Measurements from ENCODE around the gene CC2D2B.
"Not testable (repeated sequence)": the region's sequence is repeated elsewhere in the genome, so short reads cannot be mapped to it uniquely, and the experiment has no call there.

The CC2D2B gene

DNA sequence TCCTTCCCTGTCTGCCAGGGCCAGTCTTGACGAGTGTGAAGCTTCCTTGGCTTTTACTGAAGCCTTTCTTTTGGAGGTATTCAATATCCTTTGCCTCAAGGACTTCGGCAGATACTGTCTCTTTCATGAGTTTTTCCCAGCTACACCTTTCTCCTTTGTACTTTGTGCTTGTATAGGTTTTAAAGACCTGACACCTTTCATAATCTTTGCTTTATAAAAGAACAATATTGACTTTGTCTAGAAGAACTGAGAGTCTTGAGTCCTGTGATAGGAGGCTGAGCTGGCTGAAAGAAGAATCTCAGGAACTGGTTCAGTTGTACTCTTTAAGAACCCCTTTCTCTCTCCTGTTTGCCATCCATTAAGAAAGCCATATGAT is 41.3 kb upstream of the CC2D2B start:
- H3K27ac ChIP-seq: no peak overlapping the region
- H3K27me3 ChIP-seq (ENCODE audit: insufficient read depth, low read depth, severe bottlenecking): no peaks in the 10 kb centered on the region
- no peaks in the 10 kb centered on the region for H3K36me3 ChIP-seq
- no peak for DNase-seq
- H3K4me3 ChIP-seq (ENCODE audit: low read depth, low read length): no peak overlapping the region
- TF ChIP-seq, protein P1, sequence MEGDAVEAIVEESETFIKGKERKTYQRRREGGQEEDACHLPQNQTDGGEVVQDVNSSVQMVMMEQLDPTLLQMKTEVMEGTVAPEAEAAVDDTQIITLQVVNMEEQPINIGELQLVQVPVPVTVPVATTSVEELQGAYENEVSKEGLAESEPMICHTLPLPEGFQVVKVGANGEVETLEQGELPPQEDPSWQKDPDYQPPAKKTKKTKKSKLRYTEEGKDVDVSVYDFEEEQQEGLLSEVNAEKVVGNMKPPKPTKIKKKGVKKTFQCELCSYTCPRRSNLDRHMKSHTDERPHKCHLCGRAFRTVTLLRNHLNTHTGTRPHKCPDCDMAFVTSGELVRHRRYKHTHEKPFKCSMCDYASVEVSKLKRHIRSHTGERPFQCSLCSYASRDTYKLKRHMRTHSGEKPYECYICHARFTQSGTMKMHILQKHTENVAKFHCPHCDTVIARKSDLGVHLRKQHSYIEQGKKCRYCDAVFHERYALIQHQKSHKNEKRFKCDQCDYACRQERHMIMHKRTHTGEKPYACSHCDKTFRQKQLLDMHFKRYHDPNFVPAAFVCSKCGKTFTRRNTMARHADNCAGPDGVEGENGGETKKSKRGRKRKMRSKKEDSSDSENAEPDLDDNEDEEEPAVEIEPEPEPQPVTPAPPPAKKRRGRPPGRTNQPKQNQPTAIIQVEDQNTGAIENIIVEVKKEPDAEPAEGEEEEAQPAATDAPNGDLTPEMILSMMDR (IDR thresholded peaks at IDR 0.05; ENCODE audit: low read depth, low read length): no peak
- no peaks in the 10 kb centered on the region for H3K9me3 ChIP-seq (ENCODE audit: severe bottlenecking)

DNA sequence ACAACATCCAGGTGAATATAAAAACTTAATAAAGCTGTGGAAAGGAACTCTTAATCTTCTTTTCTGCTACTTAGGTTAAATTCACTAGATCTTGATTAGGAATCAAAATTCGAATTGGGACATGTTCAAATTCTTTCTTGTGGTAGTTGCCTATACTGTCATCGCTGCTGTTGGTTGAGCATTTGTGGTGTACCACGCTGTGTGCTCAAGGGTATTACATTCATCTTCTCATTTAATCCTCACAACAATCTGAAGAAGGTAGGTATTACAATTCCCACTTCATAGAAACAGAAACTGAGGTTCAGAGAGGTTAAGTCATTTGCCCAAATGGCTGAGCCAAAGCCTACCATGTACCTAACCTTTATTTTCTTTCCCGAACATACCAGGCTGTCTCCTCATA is 39.9 kb upstream of the CC2D2B start:
- Histone ChIP-seq H3K4me3 (ENCODE audit: low read depth, low read length) (no peak overlapping the region), H3K27ac (no peak overlapping the region), H3K9me3 (ENCODE audit: severe bottlenecking) (no peaks in the 10 kb centered on the region), H3K36me3 (no peaks in the 10 kb centered on the region), H3K27me3 (ENCODE audit: insufficient read depth, low read depth, severe bottlenecking) (no peaks in the 10 kb centered on the region)
- no peak for DNase-seq
- TF ChIP-seq, protein P1 (IDR thresholded peaks at IDR 0.05; ENCODE audit: low read depth, low read length): no peak

DNA sequence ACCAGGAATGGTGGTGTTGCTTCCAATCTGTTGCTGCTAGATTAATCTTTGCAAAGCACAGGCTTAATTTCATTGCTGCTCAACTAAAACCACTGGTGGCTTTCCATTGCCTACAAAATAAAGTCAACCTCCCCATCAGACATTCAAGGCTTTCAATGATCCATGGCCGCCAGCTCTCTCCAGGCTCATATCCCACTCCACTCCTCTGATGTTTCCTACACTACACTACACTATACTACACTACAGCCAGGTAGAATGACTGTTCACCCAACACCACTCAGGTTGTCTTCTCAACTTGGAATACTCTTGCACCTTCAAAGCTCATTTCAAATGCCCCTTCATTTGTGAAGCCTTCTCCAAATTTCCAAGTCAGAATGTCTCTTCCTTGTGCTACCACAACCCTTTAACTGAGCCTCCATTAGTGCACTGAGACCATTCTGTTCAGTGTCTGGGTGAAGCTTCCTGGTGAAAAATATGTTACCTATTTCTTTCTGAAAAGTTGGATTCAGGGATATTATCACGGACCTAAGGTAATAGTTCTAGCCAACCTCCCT is 35.5 kb upstream of the CC2D2B start:
- Histone ChIP-seq H3K36me3 (peaks cover 20% of the 10 kb centered on the region), H3K27me3 (ENCODE audit: insufficient read depth, low read depth, severe bottlenecking) (no peaks in the 10 kb centered on the region), H3K27ac (no peak overlapping the region), H3K9me3 (ENCODE audit: severe bottlenecking) (peaks cover 5% of the 10 kb centered on the region), H3K4me3 (ENCODE audit: low read depth, low read length) (no peak overlapping the region)
- TF ChIP-seq, protein P1 (IDR thresholded peaks at IDR 0.05; ENCODE audit: low read depth, low read length): no peak
- DNase-seq: no peak

DNA sequence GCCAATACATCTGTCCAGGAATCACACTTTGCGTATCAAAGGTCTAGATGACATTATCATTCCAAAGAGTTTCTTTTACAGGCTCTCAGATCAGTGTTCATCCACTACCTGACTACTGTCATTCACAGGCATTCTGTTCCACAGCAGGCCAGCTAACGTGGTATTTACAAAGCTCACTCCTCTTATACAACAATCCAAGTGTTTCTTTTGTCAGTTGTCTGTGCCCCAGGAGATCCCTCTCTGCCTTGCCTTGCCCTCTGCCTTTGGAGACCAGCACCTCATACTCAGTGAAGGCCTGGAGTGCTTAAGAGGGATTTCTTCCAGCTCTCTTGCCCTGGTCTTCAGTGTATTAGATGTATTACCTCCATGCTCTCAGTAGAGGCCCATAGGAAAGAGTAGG is 34.6 kb upstream of the CC2D2B start:
- H3K9me3 ChIP-seq (ENCODE audit: severe bottlenecking): peaks cover 5% of the 10 kb centered on the region
- H3K27ac ChIP-seq: no peak overlapping the region
- H3K36me3 ChIP-seq: peaks cover 20% of the 10 kb centered on the region
- DNase-seq: no peak
- TF ChIP-seq, protein P1 (IDR thresholded peaks at IDR 0.05; ENCODE audit: low read depth, low read length): no peak
- H3K4me3 ChIP-seq (ENCODE audit: low read depth, low read length): no peak overlapping the region
- H3K27me3 ChIP-seq (ENCODE audit: insufficient read depth, low read depth, severe bottlenecking): no peaks in the 10 kb centered on the region

DNA sequence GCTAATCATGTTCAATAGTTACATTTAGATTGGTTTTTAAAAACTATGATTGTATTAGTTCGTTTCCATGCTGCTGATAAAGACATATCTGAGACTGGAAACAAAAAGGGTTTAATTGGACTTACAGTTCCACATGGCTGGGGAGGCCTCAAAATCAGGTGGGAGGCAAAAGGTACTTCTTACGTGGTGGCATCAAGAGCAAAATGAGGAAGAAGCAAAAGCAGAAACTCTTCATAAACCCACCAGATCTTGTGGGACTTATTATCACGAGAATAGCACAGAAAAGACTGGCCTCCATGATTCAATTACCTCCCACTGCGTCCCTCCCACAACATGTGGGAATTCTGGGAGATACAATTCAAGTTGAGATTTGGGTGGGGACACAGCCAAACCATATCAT is 34.1 kb upstream of the CC2D2B start:
- no peaks in the 10 kb centered on the region for H3K27me3 ChIP-seq (ENCODE audit: insufficient read depth, low read depth, severe bottlenecking)
- H3K4me3 ChIP-seq (ENCODE audit: low read depth, low read length): no peak overlapping the region
- peaks cover 5% of the 10 kb centered on the region for H3K9me3 ChIP-seq (ENCODE audit: severe bottlenecking)
- H3K36me3 ChIP-seq: peaks cover 20% of the 10 kb centered on the region
- no peak for DNase-seq
- H3K27ac ChIP-seq: no peak overlapping the region
- TF ChIP-seq, protein P1 (IDR thresholded peaks at IDR 0.05; ENCODE audit: low read depth, low read length): no peak

DNA sequence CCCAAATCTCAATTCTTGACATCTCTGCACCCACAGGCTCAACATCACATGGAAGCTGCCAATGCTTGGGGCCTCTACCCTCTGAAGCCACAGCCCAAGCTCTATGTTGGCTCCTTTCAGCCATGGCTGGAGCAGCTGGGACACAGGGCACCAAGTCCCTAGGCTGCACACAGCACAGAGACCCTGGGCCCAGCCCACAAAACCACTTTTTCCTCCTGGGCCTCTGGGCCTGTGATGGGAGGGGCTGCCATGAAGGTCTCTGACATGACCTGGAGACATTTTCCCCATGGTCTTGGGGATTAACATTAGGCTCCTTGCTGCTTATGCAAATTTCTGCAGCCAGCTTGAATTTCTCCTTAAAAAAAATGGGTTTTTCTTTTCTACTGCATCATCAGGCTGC is 33.0 kb upstream of the CC2D2B start:
- not testable (repeated sequence) for H3K27me3 ChIP-seq (ENCODE audit: insufficient read depth, low read depth, severe bottlenecking); H3K9me3 ChIP-seq (ENCODE audit: severe bottlenecking); H3K4me3 ChIP-seq (ENCODE audit: low read depth, low read length); H3K27ac ChIP-seq; DNase-seq
- H3K36me3 ChIP-seq: peaks cover 20% of the 10 kb centered on the region

All from WERI-Rb-1 (cell line).